H9 (cell line): ENCODE data around the gene KRTAP2-3. TPM values are rescaled to one million over a fixed set of nuclear protein-coding genes. Genes with fewer than 3 reads are reported as not detected.

ENCODE experiments used
- DNase-seq: peaks from one replicate; pipeline ENCODE4 v3.0.0-alpha.2; 2017
- H2AFZ ChIP-seq: one replicate; pipeline ENCODE4 v1.6.1; 2013; ENCODE audit warnings: mild to moderate bottlenecking, low read length, control low read depth, moderate library complexity
- H2AK5ac ChIP-seq: 2 replicates; pipeline ENCODE4 v1.6.1; 2013; ENCODE audit warnings: low read length, control low read depth, mixed read lengths; ENCODE audit not compliant: insufficient read length
- H2BK120ac ChIP-seq: one replicate; pipeline ENCODE4 v1.6.1; 2013; ENCODE audit warnings: low read depth, mild to moderate bottlenecking, low read length, control low read depth, inconsistent platforms; ENCODE audit not compliant: poor library complexity, severe bottlenecking
- H2BK12ac ChIP-seq: 2 replicates; pipeline ENCODE4 v1.6.1; 2013; ENCODE audit warnings: low read length, control low read depth, mixed read lengths, low read depth; ENCODE audit not compliant: insufficient read length
- H2BK15ac ChIP-seq: 2 replicates; pipeline ENCODE4 v1.6.1; 2013; ENCODE audit warnings: low read depth, low read length, control low read depth
- H2BK20ac ChIP-seq: one replicate; pipeline ENCODE4 v1.6.1; 2013; ENCODE audit warnings: low read depth, mild to moderate bottlenecking, low read length, control low read depth, inconsistent platforms; ENCODE audit not compliant: poor library complexity, severe bottlenecking
- H2BK5ac ChIP-seq: 2 replicates; pipeline ENCODE4 v1.6.1; 2013; ENCODE audit warnings: low read length, control low read depth, mixed read lengths; ENCODE audit not compliant: insufficient read length
- H3K14ac ChIP-seq: 2 replicates; pipeline ENCODE4 v1.6.1; 2013; ENCODE audit warnings: low read length, control low read depth; ENCODE audit not compliant: insufficient read depth
- H3K18ac ChIP-seq: 2 replicates; pipeline ENCODE4 v1.6.1; 2013; ENCODE audit warnings: low read depth, mild to moderate bottlenecking, mixed read lengths, low read length, control low read depth; ENCODE audit not compliant: insufficient read length
- H3K23ac ChIP-seq: 2 replicates; pipeline ENCODE4 v1.6.1; 2013; ENCODE audit warnings: low read length, control low read depth, mixed read lengths, low read depth; ENCODE audit not compliant: insufficient read length
- H3K23me2 ChIP-seq: 2 replicates; pipeline ENCODE4 v1.6.1; 2013; ENCODE audit warnings: low read depth, mild to moderate bottlenecking, mixed read lengths, low read length, control low read depth; ENCODE audit not compliant: insufficient read length, poor library complexity, severe bottlenecking
- H3K27ac ChIP-seq: 2 replicates; pipeline ENCODE4 v1.5.1; 2013; ENCODE audit warnings: low read length, control low read depth, mixed read lengths, low read depth; ENCODE audit not compliant: insufficient read length
- H3K27me3 ChIP-seq: 2 replicates; pipeline ENCODE4 v1.6.1; 2013; ENCODE audit warnings: low read length, control low read depth, inconsistent platforms; ENCODE audit not compliant: insufficient read depth
- H3K4ac ChIP-seq: 2 replicates; pipeline ENCODE4 v1.6.1; 2013; ENCODE audit warnings: low read depth, mild to moderate bottlenecking, control low read depth, inconsistent platforms, low read length, moderate library complexity
- H3K4me1 ChIP-seq: 2 replicates; pipeline ENCODE4 v1.6.1; 2013; ENCODE audit warnings: low read length, control low read depth, inconsistent platforms; ENCODE audit not compliant: insufficient read depth
- H3K4me2 ChIP-seq: 2 replicates; pipeline ENCODE4 v1.6.1; 2013; ENCODE audit warnings: low read length, control low read depth, mixed read lengths; ENCODE audit not compliant: insufficient read length, insufficient read depth
- H3K56ac ChIP-seq: 2 replicates; pipeline ENCODE4 v1.6.1; 2013; ENCODE audit warnings: low read depth, mild to moderate bottlenecking, mixed read lengths, low read length, control low read depth; ENCODE audit not compliant: insufficient read length
- H3K79me1 ChIP-seq: 2 replicates; pipeline ENCODE4 v1.6.1; 2013; ENCODE audit warnings: low read depth, mild to moderate bottlenecking, moderate library complexity, low read length, control low read depth, inconsistent platforms; ENCODE audit not compliant: insufficient read depth, poor library complexity, severe bottlenecking
- H3K79me2 ChIP-seq: 2 replicates; pipeline ENCODE4 v1.6.1; 2013; ENCODE audit warnings: low read length, control low read depth, inconsistent platforms; ENCODE audit not compliant: insufficient read depth
- H3K9ac ChIP-seq: 2 replicates; pipeline ENCODE4 v1.6.1; 2013; ENCODE audit warnings: low read length, control low read depth, mixed read lengths; ENCODE audit not compliant: insufficient read length; ENCODE audit errors: extremely low read depth
- H3K9me3 ChIP-seq: one replicate; pipeline ENCODE4 v1.6.1; 2013; ENCODE audit warnings: low read depth, low read length, inconsistent platforms; ENCODE audit not compliant: control insufficient read depth
- H3T11ph ChIP-seq: one replicate; pipeline ENCODE4 v1.6.1; 2013; ENCODE audit warnings: mild to moderate bottlenecking, low read length, control low read depth, inconsistent platforms
- H4K20me1 ChIP-seq: one replicate; pipeline ENCODE4 v1.6.1; 2013; ENCODE audit not compliant: control insufficient read depth, insufficient read length, insufficient read depth
- H4K5ac ChIP-seq: 2 replicates; pipeline ENCODE4 v1.6.1; 2013; ENCODE audit warnings: low read depth, mild to moderate bottlenecking, mixed read lengths, low read length, control low read depth; ENCODE audit not compliant: insufficient read length
- H4K8ac ChIP-seq: replicated peaks from 2 replicates; pipeline ENCODE4 v1.6.1; 2013; ENCODE audit warnings: low read length, control low read depth, mixed read lengths, low read depth; ENCODE audit not compliant: insufficient read length
- H4K91ac ChIP-seq: 2 replicates; pipeline ENCODE4 v1.6.1; 2013; ENCODE audit warnings: low read depth, mild to moderate bottlenecking, moderate library complexity, mixed read lengths, low read length, control low read depth; ENCODE audit not compliant: insufficient read length
- H3K27ac Mint-ChIP-seq, 3 experiments: 2 replicates in 2 of 3; 3 replicates in 1 of 3; pipeline ENCODE4 v1.8.0; 2020 to 2021; ENCODE audit warnings: mixed read lengths in 3 of 3, mild to moderate bottlenecking in 1 of 3, moderate library complexity in 1 of 3
- H3K27me3 Mint-ChIP-seq: 2 replicates; pipeline ENCODE4 v1.8.0; 2021; ENCODE audit warnings: low read depth, mild to moderate bottlenecking, moderate library complexity, mixed read lengths
- H3K36me3 Mint-ChIP-seq, 3 experiments: 2 replicates in 2 of 3; 3 replicates in 1 of 3; pipeline ENCODE4 v1.8.0; 2020 to 2021; ENCODE audit warnings: low read depth in 3 of 3, mixed read lengths in 3 of 3; ENCODE audit not compliant: insufficient read depth in 1 of 3
- H3K4me1 Mint-ChIP-seq, 2 experiments: 2 replicates each; pipeline ENCODE4 v1.8.0; 2020; ENCODE audit warnings: mixed read lengths in 2 of 2
- H3K4me3 Mint-ChIP-seq, 2 experiments: 2 replicates in 1 of 2; 3 replicates in 1 of 2; pipeline ENCODE4 v1.8.0; 2020 to 2021; ENCODE audit warnings: mild to moderate bottlenecking in 2 of 2, mixed read lengths in 2 of 2, moderate library complexity in 1 of 2
- H3K9me3 Mint-ChIP-seq, 2 experiments: 2 replicates in 1 of 2; 3 replicates in 1 of 2; pipeline ENCODE4 v1.8.0; 2020; ENCODE audit warnings: mild to moderate bottlenecking in 2 of 2, mixed read lengths in 2 of 2, moderate library complexity in 1 of 2
- CTCF ChIP-seq: fragments of 200-600 bp; sonication (generic); conservative IDR thresholded peaks from 3 replicates; pipeline ENCODE4 v1.8.0; 2021; ENCODE audit warnings: antibody characterized with exemption, mild to moderate bottlenecking
- WGBS: extraction: QIAGEN DNeasy Blood & Tissue Kit; methylation state at CpG from one replicate; pipeline ENCODE4 v1.1.7; 2013; ENCODE audit warnings: missing lambda C conversion rate, low lambda C conversion rate, mixed read lengths; ENCODE audit not compliant: insufficient read length; ENCODE audit errors: extremely low coverage; 5-methylcytosine and 5-hydroxymethylcytosine counted together
- total RNA-seq: library from RNA; stranded (reverse); gene quantifications from 2 replicates; pipeline ENCODE4 v1.2.1, GENCODE V29; 2021

The KRTAP2-3 gene
- total RNA-seq, 1 experiment from 2014 or later = not detected

GRCh38 chr17:41098042-41098441, 38.1 kb upstream of the KRTAP2-3 start, which contains the start of gene KRTAP4-8:
Gene KRTAP4-8, minus strand, starts transcription at chr17:41098142. Its CDS starts 58 bp downstream, at chr17:41098084.
- no peak within 1 kb of the TSS for H3K9ac ChIP-seq
- no peaks in the 10 kb centered on the region for H3K27me3 ChIP-seq
- no peak within 1 kb of the TSS for H2BK5ac ChIP-seq
- no peak within 1 kb of the TSS for H4K91ac ChIP-seq
- no peak within 1 kb of the TSS for H3K56ac ChIP-seq
- no peak within 1 kb of the TSS for H3K4me2 ChIP-seq
- no peak within 1 kb of the TSS for H4K8ac ChIP-seq
- H2BK15ac ChIP-seq = no peak within 1 kb of the TSS
- H3K4ac ChIP-seq = no peak within 1 kb of the TSS
- H3K9me3 Mint-ChIP-seq = peaks cover 5 to 14% of the 10 kb centered on the region in 2 experiments; a peak in 4 of 5 replicates
- whole genome bisulfite sequencing = no CpG with 5 or more reads among the region's 4 CpGs
- H3K4me1 Mint-ChIP-seq = peaks cover 31 to 38% of the 10 kb centered on the region in 2 experiments
- no peaks in the 10 kb centered on the region for H3K9me3 ChIP-seq
- DNase-seq = no peak
- H3K23me2 ChIP-seq = no peaks in the 10 kb centered on the region
- no peak within 1 kb of the TSS for H4K5ac ChIP-seq
- no peak within 1 kb of the TSS for H3T11ph ChIP-seq
- no peaks in the 10 kb centered on the region for H4K20me1 ChIP-seq
- H2BK120ac ChIP-seq = no peak within 1 kb of the TSS
- H3K4me3 Mint-ChIP-seq = no peak within 1 kb of the TSS
- peaks cover 1% of the 10 kb centered on the region; the same call in 1 of the 2 replicates for H3K27me3 Mint-ChIP-seq
- no peaks in the 10 kb centered on the region for H3K79me1 ChIP-seq
- no peaks in the 10 kb centered on the region for H3K79me2 ChIP-seq
- H3K4me1 ChIP-seq = no peaks in the 10 kb centered on the region
- H3K18ac ChIP-seq = no peak within 1 kb of the TSS
- no peak within 1 kb of the TSS for H2AK5ac ChIP-seq
- H3K14ac ChIP-seq = no peak within 1 kb of the TSS
- H2BK20ac ChIP-seq = no peak within 1 kb of the TSS
- no peak within 1 kb of the TSS; a peak in 1 of 7 replicates for H3K27ac Mint-ChIP-seq
- H2BK12ac ChIP-seq = no peak within 1 kb of the TSS
- no peak within 1 kb of the TSS for H2AFZ ChIP-seq
- no peak within 1 kb of the TSS for H3K23ac ChIP-seq
- H3K27ac ChIP-seq = no peak within 1 kb of the TSS
- peaks cover 0 to 13% (median 4%) of the 10 kb centered on the region in 3 experiments; a peak in 4 of 7 replicates for H3K36me3 Mint-ChIP-seq
- no peak for TF ChIP-seq CTCF
